ENCODE results near the gene CA10.

Gene CA10

GRCh38 chr17:51629232-51629631 is 529.3 kb downstream of the CA10 start:
- Mint-ChIP-seq H3K27me3 (peaks cover 3% of the 10 kb centered on the region), H3K9me3 (no peaks in the 10 kb centered on the region), H3K4me3 (no peak overlapping the region), H3K4me1 (no peaks in the 10 kb centered on the region), H3K36me3 (no peaks in the 10 kb centered on the region), H3K27ac (no peak overlapping the region)

- H3K4me3 Mint-ChIP-seq = no peak overlapping the region
- H3K4me1 Mint-ChIP-seq = no peaks in the 10 kb centered on the region
- H3K27me3 Mint-ChIP-seq = peaks cover 8% of the 10 kb centered on the region
- H3K27ac Mint-ChIP-seq = no peak overlapping the region
- no peaks in the 10 kb centered on the region for H3K36me3 Mint-ChIP-seq
- H3K9me3 Mint-ChIP-seq = no peaks in the 10 kb centered on the region
Observed at GRCh38 chr17:51627779-51628178, 530.7 kb downstream of the CA10 start.

GRCh38 chr17:51618476-51618875 is 540.0 kb downstream of the CA10 start:
- H3K27me3 Mint-ChIP-seq = peaks cover 26% of the 10 kb centered on the region
- no peak overlapping the region for H3K27ac Mint-ChIP-seq
- no peaks in the 10 kb centered on the region for H3K36me3 Mint-ChIP-seq
- H3K4me1 Mint-ChIP-seq = no peaks in the 10 kb centered on the region
- no peaks in the 10 kb centered on the region for H3K9me3 Mint-ChIP-seq
- no peak overlapping the region for H3K4me3 Mint-ChIP-seq

- no peaks in the 10 kb centered on the region for H3K9me3 Mint-ChIP-seq
- H3K36me3 Mint-ChIP-seq = no peaks in the 10 kb centered on the region
- no peaks in the 10 kb centered on the region for H3K4me1 Mint-ChIP-seq
- H3K27me3 Mint-ChIP-seq = peaks cover 23% of the 10 kb centered on the region
- no peak overlapping the region for H3K27ac Mint-ChIP-seq
- no peak overlapping the region for H3K4me3 Mint-ChIP-seq
Observed at GRCh38 chr17:51617986-51618385, 540.5 kb downstream of the CA10 start.

- Mint-ChIP-seq H3K4me3 (no peak overlapping the region), H3K9me3 (no peaks in the 10 kb centered on the region), H3K27ac (no peak overlapping the region)
Observed at GRCh38 chr17:51613255-51613654, 545.3 kb downstream of the CA10 start.

GRCh38 chr17:51612692-51613091 is 545.8 kb downstream of the CA10 start:
- peaks cover 7% of the 10 kb centered on the region for H3K27me3 Mint-ChIP-seq

More at GRCh38 chr17:51613255-51613654, 545.3 kb downstream of the CA10 start:
- Mint-ChIP-seq H3K4me1 (peaks cover 5% of the 10 kb centered on the region), H3K36me3 (no peaks in the 10 kb centered on the region), H3K27me3 (peaks cover 13% of the 10 kb centered on the region)

GRCh38 chr17:51611585-51611984 is 546.9 kb downstream of the CA10 start:
- H3K9me3 Mint-ChIP-seq = no peaks in the 10 kb centered on the region
- no peaks in the 10 kb centered on the region for H3K36me3 Mint-ChIP-seq
- H3K4me1 Mint-ChIP-seq = peaks cover 5% of the 10 kb centered on the region
- H3K4me3 Mint-ChIP-seq = no peak overlapping the region
- H3K27ac Mint-ChIP-seq = no peak overlapping the region
- peaks cover 1% of the 10 kb centered on the region for H3K27me3 Mint-ChIP-seq

More at GRCh38 chr17:51612692-51613091, 545.8 kb downstream of the CA10 start:
- Mint-ChIP-seq H3K4me3 (no peak overlapping the region), H3K27ac (no peak overlapping the region), H3K9me3 (no peaks in the 10 kb centered on the region), H3K4me1 (peaks cover 5% of the 10 kb centered on the region), H3K36me3 (no peaks in the 10 kb centered on the region)

GRCh38 chr17:51610834-51611233 is 547.7 kb downstream of the CA10 start:
- H3K27ac Mint-ChIP-seq = no peak overlapping the region
- no peak overlapping the region for H3K4me3 Mint-ChIP-seq
- no peaks in the 10 kb centered on the region for H3K36me3 Mint-ChIP-seq
- H3K4me1 Mint-ChIP-seq = peaks cover 5% of the 10 kb centered on the region
- H3K27me3 Mint-ChIP-seq = peaks cover 1% of the 10 kb centered on the region
- H3K9me3 Mint-ChIP-seq = no peaks in the 10 kb centered on the region

- peaks cover 5% of the 10 kb centered on the region for H3K4me1 Mint-ChIP-seq
- H3K27me3 Mint-ChIP-seq = peaks cover 1% of the 10 kb centered on the region
- no peaks in the 10 kb centered on the region for H3K9me3 Mint-ChIP-seq
- H3K27ac Mint-ChIP-seq = no peak overlapping the region
- no peak overlapping the region for H3K4me3 Mint-ChIP-seq
- no peaks in the 10 kb centered on the region for H3K36me3 Mint-ChIP-seq
Observed at GRCh38 chr17:51610155-51610554, 548.4 kb downstream of the CA10 start.

- Mint-ChIP-seq H3K27me3 (peaks cover 1% of the 10 kb centered on the region), H3K36me3 (no peaks in the 10 kb centered on the region), H3K27ac (no peak overlapping the region), H3K9me3 (no peaks in the 10 kb centered on the region), H3K4me3 (no peak overlapping the region), H3K4me1 (peaks cover 5% of the 10 kb centered on the region)
Observed at GRCh38 chr17:51608251-51608933, 550.1 kb downstream of the CA10 start.

GRCh38 chr17:51607512-51607911 is 551.0 kb downstream of the CA10 start:
- no peaks in the 10 kb centered on the region for H3K36me3 Mint-ChIP-seq

GRCh38 chr17:51604299-51605020 is 554.1 kb downstream of the CA10 start:
- no peak overlapping the region for H3K4me3 Mint-ChIP-seq
- H3K4me1 Mint-ChIP-seq = no peaks in the 10 kb centered on the region
- H3K27me3 Mint-ChIP-seq = peaks cover 1% of the 10 kb centered on the region
- no peak overlapping the region for H3K27ac Mint-ChIP-seq
- no peaks in the 10 kb centered on the region for H3K9me3 Mint-ChIP-seq
- H3K36me3 Mint-ChIP-seq = no peaks in the 10 kb centered on the region

More at GRCh38 chr17:51607512-51607911, 551.0 kb downstream of the CA10 start:
- H3K4me3 Mint-ChIP-seq = no peak overlapping the region
- H3K9me3 Mint-ChIP-seq = no peaks in the 10 kb centered on the region
- peaks cover 1% of the 10 kb centered on the region for H3K27me3 Mint-ChIP-seq
- no peak overlapping the region for H3K27ac Mint-ChIP-seq
- H3K4me1 Mint-ChIP-seq = peaks cover 5% of the 10 kb centered on the region

GRCh38 chr17:51601622-51602261 is 556.8 kb downstream of the CA10 start:
- H3K9me3 Mint-ChIP-seq = no peaks in the 10 kb centered on the region

GRCh38 chr17:51598824-51599223 is 559.7 kb downstream of the CA10 start:
- Mint-ChIP-seq H3K9me3 (no peaks in the 10 kb centered on the region), H3K27me3 (no peaks in the 10 kb centered on the region), H3K4me3 (no peak overlapping the region), H3K36me3 (no peaks in the 10 kb centered on the region), H3K4me1 (no peaks in the 10 kb centered on the region), H3K27ac (no peak overlapping the region)

More at GRCh38 chr17:51601622-51602261, 556.8 kb downstream of the CA10 start:
- Mint-ChIP-seq H3K36me3 (no peaks in the 10 kb centered on the region), H3K27me3 (no peaks in the 10 kb centered on the region), H3K4me1 (no peaks in the 10 kb centered on the region), H3K4me3 (no peak overlapping the region), H3K27ac (no peak overlapping the region)

GRCh38 chr17:51597345-51597744 is 561.2 kb downstream of the CA10 start:
- H3K36me3 Mint-ChIP-seq = no peaks in the 10 kb centered on the region
- no peak overlapping the region for H3K4me3 Mint-ChIP-seq
- no peaks in the 10 kb centered on the region for H3K27me3 Mint-ChIP-seq
- H3K27ac Mint-ChIP-seq = no peak overlapping the region
- no peaks in the 10 kb centered on the region for H3K4me1 Mint-ChIP-seq
- no peaks in the 10 kb centered on the region for H3K9me3 Mint-ChIP-seq

GRCh38 chr17:51595826-51596398 is 562.6 kb downstream of the CA10 start:
- Mint-ChIP-seq H3K9me3 (no peaks in the 10 kb centered on the region), H3K4me1 (no peaks in the 10 kb centered on the region), H3K27ac (no peak overlapping the region), H3K27me3 (no peaks in the 10 kb centered on the region), H3K4me3 (no peak overlapping the region), H3K36me3 (no peaks in the 10 kb centered on the region)
